M059J (cell line): ENCODE measurements around the gene UPF1. TPM values are rescaled to one million over a fixed set of nuclear protein-coding genes. Genes with fewer than 3 reads are reported as not detected.
"Not testable (repeated sequence)": the region's sequence is repeated elsewhere in the genome, so short reads cannot be mapped to it uniquely, and the experiment has no call there.

ENCODE experiments used
- DNase-seq: peaks from one replicate; pipeline ENCODE4 v3.0.0-alpha.2; 2012; ENCODE audit warnings: low read depth
- total RNA-seq: library from RNA; depleted of rRNA; stranded (reverse); fragments of >200 nt; shearing (Covaris generic); gene quantifications from 2 replicates; pipeline ENCODE4 v1.2.3, GENCODE V29; 2014

Gene UPF1
- total RNA-seq, 1 experiment from 2014 or later, result 131 TPM

DNA sequence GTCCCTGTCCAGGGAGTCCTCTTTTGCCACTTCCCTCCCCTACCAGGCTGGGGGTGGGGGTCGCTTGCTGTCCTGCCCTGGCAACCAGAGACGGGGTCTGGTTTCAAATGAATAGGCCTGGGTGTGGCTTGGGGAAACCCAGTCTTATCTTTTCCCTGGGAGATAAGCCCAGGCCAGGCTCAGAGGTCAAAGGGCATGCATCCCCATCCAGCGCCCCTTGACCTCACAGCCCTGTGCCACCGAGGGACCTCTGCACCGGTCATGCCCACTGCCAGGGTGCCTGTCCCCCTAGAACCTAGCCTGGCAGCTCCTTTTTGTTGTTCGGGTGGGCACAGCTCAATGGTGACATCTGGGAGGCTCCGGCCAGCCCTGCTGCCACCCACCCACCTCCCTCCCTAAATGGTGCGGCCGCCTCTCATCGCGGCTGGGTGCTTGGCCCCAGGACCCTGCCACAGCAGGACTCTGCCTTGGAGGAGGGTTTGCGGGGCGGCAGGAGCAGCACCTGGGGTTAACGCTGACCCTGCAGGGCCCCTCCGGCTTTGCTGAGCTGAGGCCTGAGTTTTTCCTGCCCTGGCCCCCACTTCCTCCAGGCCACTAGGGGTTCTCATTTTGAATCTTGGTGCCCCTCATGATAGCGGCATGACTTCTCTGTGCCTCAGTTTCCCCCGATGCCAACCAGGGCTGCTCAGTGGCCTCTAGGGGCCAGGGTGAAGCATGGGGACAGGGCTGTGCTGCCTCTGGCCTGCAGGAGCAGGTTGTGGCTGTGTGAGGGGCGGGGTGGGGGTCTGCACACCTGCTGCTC lies 67.0 kb downstream of the UPF1 start:
- DNase-seq, result no peak

DNA sequence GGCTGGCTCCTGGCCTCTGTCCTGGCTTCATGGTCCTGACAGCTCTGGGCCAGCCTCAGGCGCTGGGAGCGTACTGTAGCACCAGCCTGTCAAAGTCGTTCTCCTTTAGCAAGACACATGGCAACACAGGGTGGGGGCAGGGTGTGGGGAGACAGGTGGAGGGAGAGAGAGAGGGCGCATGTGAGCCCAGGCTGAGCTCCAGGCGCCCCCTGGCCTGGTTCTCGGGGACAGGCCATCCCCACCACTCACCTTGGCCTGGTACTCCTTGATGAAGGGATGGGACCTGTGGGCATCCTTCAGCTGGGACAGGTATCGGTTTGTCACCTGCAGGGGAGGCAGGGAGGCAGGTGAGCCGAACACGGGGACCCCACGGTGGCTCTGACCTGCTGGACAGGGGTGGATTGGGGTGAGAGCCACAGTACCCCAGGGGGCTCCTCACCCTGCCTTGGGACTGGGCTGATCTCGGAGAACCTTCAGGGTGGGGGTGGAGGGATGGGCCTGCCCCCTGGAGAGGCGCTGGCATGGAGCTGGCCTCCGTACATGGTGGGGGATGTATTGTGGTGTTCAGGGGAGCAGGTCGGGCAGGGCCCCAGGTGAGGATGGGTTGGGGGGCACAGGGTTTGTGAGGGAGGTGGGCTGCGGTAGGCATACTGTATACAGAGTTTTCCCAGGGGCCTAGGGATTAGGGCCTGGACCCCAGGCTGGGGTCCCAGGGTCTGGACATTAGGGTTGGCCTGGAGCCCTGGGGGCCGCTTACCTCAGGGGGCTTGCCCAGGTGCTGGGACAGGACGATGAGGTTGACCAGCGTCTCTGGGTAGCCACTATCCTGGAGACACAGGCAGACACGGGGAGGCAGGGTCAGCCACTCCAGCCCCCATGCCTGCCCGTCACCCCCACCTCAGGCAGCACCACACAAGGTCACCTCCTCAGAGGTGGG lies 68.1 kb downstream of the UPF1 start:
- no peak for DNase-seq

DNA sequence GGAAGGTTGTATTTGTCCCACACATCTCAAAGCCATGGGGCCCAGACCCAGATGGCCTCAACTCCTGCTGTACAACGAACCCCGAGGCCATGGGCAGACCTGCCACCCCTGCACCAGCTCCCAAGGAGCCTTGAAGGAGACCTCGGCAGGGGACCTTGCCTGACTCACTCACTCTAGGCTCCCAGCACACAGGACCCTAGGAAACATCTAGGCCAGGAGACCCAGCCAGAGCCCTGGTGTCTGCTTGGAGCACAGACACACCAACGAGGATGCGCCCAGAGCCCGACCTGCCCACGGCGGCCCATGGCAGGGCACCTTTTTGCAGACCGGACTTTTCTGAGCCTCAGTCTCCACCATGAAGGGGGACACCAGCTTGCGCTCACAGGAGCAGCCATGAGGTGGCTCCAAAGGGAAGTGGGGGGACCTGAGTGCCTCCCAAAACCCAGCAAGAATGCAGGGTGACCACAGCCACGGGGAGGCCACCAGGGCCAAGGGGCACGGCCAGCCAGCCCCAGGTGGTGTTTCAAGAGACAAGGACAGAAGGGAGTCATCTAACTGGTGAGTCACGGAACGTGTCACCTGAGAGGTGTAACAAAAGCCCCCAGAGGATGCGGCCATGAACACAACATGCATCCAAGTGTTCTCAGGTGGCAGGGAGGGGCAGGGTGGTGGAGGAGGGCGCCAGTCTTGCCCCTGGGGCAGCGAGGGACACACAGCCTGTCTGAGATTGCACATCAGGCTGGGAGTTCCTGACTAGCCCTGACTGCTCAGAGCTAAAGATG lies 69.1 kb downstream of the UPF1 start:
- peak; percentile 40 for DNase-seq

DNA sequence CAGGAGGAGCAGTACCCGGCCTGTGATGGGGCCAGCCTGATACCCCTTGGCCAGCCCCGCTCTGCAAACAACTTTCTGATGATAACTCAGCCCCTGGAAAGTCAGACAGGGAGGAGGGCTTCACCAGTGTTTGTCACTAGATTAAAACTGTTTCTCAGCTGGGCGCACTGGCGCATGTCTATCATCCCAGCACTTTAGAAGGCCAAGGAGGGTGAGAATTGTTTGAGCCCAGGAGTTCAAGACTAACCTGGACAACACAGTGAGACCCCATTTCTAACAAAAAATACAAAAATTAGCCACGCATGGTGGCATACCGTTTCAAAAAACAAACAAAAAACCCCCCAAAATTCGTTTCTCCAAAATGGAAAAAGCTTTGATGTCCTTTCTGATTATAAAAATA lies 69.7 kb downstream of the UPF1 start:
- DNase-seq, result no peak

DNA sequence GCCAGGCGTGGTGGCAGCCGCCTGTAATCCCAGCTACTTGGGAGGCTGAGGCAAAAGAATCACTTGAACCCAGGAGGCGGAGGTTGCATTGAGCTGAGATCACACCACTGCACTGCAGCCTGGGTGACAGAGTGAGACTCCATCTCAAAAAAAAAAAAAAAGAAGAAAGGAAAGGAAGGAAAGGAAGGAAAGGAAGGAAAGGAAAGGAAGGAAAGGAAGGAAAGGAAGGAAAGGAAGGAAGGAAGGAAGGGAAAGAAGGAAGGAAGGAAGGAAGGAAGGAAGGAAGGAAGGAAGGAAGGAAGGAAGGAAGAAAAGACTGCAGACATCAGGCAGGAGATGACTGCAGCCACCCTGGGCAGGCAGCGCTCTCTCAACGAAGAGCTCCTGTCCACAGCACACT lies 70.8 kb downstream of the UPF1 start:
- not testable (repeated sequence) for DNase-seq

DNA sequence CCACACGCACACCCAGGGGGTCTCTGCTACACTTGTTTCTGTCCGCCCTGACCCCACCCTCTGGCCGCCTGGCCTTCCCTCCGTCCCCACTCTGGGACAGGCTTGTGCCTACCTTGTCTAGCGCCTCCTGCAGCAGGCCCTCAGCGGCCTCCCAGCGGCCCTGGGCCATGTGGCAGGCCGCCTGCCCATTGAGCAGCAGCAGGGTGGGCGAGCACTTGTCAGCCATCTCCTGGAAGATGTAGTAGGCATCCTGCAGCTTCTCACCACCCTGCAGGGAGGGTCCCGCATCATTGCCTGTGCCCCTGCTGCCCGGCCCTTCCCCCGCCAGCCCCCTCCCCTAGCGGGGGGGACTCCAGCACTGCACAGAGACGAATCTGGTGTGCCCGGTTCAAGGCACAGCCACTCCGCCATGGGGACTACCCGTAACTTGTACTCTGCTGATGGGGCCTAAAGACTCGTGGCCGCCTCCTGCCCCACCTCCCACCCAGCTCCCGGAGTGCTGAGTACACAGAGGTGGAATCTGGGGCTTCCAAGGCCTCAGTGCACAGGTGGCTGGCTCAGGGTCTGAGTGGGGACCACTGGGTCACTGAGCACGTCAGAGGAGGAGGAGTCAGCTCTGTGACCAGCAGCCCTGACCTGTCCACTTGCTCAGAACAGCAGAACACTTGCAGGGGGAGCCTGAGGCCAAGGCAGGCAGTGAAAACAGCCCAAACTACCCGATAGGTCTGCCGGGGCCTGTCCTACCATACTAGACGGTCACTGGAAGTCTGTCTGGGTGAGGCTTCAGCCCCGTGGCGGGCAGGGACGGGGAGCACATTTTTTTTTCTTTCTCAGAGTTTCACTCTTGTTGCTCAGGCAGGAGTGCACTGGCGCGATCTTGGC lies 71.6 kb downstream of the UPF1 start:
- DNase-seq, result no peak

DNA sequence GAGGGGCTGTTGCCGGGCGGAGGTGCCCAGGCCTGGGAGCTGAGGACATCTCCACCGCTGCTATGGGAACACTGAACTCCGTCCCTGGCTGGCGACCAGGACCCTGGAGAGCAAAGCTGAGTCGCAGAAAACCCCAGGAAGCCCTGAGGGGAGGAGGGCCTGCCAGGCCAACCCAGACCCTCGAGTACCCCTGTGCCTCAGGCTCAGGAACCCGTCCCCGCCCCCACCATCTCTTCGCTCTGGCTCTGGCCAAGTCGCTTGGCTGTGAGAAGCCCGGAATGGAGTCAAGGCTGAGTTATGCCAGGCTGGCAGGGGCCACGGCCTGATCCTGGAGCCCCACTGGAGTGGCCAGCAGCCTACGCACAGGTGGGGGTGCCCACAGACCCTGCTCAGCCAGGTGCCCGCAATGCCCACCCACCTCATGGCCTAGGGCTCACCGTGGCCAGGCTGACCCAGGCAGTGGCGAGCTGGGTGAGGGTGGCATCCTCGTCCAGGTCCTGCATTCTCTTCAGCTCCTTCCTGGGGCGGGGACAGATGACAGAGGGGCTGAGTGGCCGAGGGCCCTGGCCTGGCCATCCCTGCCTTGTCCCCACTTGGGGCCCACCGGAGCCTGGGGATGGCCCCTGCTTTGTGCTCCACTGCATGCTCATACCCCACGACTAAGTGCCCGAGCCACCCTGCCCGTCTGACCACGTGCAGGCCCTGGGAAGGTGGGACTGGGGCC lies 72.7 kb downstream of the UPF1 start:
- no peak for DNase-seq

DNA sequence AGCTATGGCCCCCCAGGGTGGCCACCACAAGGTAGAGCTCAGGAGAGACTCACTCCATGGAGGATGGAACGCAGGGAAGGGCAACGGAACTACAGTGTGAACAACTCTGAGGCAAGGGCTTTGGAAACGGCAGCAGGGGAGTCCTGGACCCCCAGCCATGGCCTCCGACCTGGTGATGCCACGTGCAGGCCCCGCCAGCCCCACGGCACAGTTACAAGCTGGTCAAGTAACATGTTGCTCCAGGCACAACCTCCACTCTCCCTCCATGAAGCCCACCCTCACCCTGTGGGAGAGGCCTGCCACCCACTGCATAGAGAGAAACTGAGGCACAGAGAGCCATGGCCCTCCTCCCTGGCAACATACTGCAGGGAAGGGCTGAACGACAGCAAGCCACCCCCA lies 73.3 kb downstream of the UPF1 start:
- DNase-seq, result no peak

DNA sequence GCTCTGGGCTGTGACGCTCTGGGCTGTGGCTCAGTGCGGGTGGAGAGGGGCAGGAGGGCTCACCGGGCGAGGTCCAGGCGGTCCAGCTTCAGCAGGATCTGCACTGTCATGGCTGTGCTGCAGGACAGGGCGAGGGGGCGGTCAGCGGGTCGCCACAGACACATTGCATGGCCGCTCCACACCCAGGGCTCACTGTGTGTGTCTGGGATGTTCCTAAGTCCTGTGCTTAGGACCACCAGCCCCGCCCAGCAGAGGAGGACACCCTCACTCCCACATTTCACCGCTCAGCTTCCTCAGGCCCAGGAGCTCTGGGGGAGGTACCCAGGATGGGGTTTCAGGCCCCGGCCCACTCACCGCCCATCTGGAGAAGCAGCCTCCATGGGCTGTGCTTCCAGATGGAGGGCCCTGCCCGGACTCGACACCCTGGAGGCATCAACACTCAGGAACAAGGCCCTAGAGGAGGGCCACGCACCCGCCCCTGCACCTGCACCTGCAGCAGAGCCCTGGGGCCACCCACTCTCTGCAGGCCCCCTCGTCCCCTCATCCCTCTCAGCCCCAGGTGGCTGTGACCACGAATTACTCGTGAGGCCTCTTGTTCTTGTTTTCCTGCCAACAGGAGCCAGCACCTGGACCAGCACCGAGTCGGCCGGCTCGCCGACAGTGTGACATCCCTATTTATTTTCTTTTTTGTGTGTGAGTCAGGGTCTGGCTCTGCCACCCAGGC lies 73.9 kb downstream of the UPF1 start:
- no peak for DNase-seq

DNA sequence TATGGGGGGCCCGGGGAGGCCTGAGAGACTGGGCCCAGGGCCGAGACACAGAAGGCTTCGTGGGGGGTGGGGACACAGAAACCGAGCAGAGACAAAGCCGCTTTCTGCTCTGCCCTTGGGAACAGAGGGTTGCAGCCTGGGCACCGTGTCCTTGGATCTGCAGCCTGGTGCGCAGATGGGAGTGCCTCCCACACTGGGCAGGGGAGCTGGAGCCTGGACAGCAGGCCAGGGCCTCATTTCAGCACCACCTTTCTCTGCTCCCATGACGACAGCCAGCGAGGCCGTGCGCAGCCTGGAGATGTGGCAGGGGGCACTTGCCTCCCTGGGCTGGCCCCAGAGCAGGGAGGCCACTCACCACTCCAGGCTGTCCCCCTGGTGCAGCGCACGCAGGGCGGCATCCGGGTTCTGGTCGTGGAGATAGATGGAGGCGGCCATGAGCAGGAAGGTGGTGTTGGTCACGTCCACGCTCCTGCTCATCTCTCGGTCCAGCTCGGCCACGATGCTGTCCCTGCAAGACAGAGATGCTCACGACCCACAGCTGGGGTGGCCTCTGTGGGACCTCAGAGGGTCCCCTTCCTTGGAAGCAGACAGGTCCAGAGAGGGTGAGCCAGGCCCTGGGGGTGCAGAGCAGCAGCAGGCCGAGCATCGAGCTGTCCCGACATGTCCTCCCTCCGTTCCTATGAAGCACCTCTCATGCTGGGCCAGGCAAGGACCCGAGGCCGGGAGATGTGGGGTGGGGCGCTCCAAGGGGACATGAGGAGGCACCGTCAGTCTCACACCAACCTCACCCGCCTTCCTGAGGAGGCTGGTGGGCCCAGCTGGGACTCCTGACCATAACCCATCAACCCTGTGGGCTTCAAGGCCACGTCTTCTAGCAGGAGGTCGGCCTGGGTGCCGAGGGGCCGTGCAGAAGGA lies 75.1 kb downstream of the UPF1 start:
- no peak for DNase-seq

DNA sequence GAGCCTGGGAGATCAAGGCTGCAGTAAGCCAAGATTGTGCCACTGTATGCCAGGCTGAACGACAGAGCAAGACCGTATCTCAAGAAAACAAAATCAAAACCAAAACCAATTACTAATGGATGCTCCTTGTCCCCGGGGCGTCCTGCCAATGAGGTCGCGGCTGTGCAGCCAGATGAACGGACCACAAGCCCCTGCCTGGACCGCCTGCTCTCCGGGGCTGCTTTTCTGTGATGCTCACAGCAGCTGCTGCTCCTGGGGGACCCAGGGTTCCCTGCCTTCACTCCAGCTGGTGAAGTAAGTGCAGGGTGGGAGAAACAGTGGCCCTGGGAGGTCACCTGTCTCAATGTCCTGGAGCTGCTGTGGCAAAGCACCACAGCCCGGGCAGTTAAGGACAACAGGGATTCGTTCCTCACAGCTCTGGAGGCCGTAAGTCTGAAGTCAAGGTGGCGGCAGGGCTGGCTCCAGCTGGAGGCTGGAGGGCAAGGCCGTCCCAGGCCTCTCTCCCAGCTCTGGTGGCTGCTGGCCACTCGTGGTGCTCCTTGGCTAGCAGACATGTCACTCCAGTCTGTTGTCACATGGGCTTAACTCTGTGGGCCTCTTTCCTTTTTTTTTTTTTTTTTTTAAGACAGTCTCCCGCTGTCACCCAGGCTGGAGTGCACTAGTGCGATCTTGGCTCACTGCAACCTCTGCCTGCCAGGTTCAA lies 77.3 kb downstream of the UPF1 start:
- no peak for DNase-seq

DNA sequence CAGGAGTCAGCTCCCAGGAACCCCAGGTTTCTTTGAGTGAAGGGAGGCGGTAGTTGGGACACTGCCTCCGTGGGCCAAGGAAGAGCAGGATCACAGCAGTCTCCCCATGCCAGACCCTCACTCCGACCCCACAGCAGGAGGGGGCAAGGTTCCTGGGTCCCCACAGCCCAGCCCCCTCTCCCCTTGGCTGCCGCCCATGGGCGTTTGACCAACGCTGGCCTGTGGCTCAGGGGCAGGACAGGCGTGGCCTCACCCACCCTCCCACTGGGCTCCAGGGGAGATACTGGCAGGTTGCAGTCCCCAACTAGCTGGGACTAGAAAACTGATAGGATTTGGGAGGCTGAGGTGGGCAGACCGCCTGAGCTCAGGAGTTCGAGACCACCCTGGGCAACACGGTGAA lies 78.3 kb downstream of the UPF1 start:
- no peak for DNase-seq

DNA sequence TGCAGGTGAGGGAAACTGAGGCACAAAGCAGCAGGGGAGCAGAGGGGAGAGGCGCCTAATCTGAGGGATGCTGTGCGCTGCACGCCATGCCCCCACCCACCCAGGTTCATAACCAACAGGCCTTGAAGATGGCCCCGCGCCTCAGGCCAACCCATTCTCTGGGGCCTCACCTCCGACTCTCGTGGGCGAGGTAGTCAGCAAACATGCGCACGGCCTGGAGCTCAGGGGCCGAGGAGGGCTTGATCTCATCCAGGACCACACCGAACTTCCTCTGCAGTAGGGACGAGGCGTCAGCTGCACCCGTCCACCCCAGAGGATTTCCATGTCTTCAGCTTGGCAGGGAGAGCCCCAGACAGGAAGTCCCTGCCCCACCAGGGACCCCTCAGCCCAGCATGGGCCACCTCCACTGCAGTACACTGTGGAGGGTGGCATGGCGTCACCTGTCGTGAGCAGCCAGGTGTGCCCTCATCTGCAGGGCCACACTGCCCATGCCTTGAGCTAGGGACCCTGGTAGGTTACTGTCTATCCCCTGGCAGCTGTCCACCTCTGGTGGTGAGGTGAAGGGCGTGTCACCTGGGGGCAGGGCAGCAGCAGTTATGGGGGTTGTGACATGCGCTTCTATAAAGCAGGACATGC lies 79.2 kb downstream of the UPF1 start:
- DNase-seq, result no peak

DNA sequence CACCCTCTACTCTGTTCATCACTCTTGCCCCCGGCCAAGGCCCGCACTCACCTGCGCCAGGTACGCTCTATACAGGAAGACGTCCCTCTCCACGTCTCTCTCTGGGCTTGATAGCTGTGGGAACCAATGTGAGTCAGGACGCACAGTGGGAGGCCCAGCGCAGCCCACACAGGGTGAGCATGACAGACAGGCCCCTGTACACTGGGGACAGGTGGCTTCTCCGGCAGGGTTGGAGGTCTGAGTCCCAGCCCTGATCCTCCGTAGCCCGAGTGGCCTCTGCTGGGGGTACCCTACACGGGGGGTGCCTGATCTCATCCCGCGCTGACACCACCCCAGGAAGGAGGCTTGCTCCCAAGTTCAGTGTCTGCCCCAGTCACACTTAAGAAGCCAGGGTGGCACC lies 81.2 kb downstream of the UPF1 start:
- DNase-seq, result no peak

DNA sequence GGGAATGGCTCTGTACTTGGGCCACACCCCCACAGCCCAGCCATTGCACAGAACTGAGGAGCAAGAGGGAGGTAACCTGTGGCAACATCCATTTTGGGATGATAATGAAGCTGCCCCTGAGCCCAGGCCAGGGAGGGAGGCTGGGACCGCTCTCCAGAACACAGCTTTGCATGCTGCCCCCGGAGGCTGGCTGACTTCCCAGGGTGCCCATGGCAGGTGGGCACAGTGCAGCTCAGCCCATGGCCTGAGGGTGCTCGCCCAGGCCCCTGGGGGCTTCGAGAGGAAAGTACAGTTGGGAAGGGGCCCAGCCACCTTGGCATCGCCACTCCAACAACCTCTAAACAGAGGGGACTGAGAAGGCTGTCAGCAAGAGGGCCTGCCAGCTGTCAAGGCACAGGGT lies 81.7 kb downstream of the UPF1 start:
- no peak for DNase-seq

DNA sequence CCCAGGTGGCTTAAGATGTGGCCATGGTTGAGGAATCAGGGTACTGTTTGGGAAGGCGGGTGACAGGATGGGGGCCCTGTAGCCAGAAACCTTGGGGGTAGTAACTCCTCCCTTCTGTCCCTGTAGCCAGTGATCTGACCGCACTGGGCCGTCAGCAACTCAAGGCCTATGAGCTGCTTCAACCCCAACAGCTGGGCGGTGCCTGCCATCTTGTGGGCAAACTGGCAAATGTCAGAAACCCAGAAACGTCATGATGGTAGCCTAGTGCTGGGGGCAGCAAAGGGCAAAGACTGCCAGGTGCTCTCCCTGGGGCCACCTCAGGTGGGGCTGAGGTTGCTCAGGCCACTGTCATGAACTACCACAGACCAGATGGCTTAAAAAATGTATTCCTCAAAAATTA lies 83.9 kb downstream of the UPF1 start:
- peak; percentile 40 for DNase-seq

DNA sequence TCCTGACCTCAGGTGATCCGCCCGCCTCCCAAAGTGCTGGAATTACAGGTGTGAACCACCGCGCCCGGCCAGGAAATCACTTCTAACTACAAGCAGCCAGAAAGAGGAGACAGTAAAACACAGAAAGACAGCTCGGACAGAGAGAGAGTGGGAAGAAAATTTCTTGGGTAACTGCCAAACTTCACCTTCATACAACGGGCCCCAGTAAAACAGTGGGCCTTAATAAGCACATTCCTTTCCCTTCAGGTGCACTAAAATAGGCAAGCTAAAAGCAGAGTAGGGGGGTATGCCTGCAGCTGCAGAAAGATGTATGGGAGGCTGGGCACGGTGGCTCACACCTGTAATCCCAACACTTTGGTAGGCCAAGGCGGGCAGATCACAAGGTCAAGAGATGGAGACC lies 85.8 kb downstream of the UPF1 start:
- not testable (repeated sequence) for DNase-seq
